Nucleus accumbens (tissue), 56 donors: ENCODE results near the gene ZBTB20.

ENCODE experiments used
- DNase-seq, 56 donors: peaks; one replicate each; lab custom pipeline; 2025; lab: John Stamatoyannopoulos, UW

ZBTB20 gene

DNA sequence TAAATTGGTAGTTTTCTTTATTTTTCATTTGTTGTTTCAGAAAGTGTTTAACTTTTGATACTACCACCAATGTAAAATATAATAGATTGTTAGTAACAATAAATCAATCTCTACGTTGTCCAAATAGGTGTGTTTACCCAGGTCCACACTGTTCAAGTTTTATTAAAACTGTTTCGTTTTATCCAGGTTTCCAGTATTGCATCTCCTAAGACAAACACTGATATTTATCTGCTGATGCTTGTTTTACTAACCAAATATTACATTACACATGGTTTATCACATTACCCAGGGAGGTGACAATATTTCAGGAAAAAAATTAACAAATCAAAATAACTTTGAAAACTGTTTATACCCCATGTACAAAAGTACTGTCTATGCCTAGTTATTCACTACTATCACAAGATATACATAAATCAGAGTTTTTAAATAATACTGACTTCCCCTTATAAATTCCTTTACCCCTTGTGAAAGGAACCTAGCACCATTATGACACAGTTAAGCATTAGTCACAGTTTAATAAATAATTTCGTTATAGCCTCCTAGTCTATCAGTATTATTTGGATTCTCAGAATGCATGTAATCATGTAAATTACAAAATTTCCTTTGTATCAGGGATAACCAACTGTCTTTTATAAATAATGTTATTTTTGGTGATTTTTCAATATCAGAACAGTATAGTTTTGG is 205.3 kb downstream of the ZBTB20 start:
- DNase-seq = no peak

GRCh38 chr3:114939920-114940319 is 207.2 kb downstream of the ZBTB20 start:
- no peak for DNase-seq

DNA sequence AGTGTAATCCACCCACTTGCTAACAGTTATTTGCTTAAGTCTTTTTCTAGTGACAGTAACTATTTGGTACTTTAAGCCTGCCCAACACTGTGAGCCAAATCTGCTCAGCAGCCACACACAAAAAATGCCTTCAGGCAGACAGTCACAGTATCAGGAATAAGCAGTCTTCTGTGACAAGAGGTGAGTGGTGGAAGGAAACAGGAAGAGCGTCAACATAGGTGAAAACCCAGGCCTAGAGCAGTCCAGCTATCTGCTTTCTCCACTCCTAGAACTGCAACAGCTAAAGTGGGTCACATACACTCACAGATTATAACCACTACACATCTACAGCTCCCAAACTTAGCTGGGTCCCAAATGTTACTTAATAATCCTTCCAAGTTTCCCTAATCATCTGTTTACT is 213.7 kb downstream of the ZBTB20 start:
- no peak for DNase-seq

DNA sequence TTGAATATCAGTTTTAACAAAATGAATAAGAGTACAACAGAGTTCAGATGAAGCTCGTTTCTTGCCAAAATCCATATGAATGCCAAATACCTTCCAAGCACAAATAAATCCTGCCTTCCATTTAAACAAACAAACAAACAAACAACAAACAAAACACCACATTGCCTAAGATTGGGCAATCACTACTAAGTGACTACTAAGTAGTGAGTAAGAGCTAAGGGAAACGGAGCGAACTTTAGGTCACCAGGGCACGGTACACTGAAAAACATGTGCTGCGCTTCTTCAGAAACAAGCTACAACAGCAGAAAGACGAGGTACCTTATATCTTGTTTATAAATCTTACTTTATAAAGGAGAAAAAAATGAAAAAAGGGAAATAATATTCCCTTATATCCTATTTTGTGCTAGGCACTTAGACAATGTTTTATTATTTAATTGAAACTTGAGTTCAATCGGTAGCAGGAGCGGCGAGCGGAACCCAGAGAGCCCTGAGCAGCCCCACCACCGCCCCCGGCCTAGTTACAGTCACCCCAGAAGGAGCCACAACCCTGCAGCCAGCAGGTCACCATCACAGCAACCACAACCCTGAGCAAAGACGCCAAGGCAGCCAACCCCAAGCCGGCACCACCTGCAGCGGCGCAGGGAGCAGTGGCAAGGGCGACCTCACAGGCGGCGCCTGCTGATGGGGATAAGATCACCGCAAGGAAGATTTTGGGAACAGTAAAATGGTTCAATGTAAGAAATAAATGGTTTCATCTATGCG is 216.9 kb downstream of the ZBTB20 start:
- DNase-seq = no peak

- no peak for DNase-seq
These were observed 218.0 kb downstream of the ZBTB20 start for GRCh38 chr3:114928989-114929640.

DNA sequence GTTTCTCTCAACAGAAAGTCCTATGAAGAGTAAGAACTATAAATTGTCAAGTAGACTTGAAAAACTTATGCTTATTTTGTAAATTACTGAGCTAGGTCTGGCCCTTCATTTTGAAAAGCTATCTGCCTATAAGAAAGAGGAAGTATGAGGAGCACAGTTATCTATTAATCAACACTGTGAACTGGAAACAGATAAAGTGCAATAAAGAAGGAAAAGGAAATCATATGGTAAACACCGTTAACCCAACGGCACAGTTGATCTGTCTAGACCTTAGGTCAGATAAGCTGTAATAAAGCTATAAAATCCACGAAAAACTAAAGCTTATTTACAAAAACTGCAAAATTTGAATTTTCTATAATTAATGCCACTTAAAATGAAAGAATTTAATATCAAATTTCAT is 242.5 kb downstream of the ZBTB20 start:
- DNase-seq = no peak

- peak in 1 of 56 donors; percentile 4 for DNase-seq
These were observed 243.9 kb downstream of the ZBTB20 start for GRCh38 chr3:114903213-114903612.

DNA sequence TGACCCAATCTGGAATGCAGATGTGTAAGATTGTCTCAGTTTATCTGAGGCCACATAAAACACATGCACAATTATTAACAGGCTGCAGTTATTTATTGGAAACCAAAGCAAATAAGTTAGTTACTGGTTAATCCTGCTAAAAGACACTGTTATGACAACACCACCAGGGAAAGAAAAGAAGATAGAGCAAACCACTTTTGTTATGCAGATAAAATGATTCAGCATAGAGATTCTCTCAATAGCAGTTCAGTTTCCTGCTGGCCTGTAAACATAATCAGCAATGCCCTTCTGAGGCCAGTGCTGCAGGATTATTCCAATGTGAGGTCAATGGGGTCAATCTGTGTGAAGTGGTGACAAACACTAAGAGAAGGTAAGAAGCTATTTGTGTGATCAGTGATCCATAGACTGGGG is 244.4 kb downstream of the ZBTB20 start:
- no peak for DNase-seq

DNA sequence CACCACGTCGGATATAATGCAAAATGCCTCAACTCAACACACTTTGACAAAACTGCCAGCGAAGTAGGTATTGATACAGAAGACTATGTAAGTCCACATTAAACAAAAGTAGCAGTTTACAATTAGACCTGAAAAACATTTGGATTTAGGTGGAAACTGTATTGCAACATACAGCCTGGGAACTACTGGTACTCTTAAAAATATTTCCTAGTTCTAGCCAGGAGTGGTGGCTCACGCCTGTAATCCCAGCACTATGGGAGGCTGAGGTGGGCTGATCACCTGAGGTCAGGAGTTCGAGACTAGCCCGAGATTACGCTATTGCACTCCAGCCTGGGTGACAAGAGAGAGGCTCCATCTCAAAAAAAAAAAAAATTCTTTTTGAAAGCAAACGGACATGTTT is 246.2 kb downstream of the ZBTB20 start:
- no peak for DNase-seq

- peak in 8 of 56 donors; percentile 1 to 25 (median 10) for DNase-seq
These were observed 247.7 kb downstream of the ZBTB20 start for GRCh38 chr3:114899186-114899931.

- DNase-seq = no peak
These were observed 250.1 kb downstream of the ZBTB20 start for GRCh38 chr3:114896978-114897377.

DNA sequence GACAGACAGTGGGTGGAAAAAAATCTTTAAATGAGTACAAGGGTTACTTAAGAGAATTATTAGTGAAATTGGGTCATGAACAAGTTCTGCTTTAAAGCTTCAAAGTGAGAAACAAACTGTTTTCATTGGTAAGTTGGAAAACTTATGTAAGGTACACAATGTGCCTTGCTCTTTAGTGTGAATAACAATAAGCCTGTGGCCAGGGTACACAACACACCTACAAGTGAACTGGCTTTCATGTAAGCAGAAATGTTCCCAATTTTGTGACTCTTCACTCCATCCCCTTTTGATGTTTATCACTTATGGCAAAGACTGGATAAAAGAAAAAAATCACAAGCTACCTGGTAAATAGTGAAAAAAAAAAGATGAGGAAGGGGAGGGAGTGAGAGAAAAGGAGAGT is 253.7 kb downstream of the ZBTB20 start:
- DNase-seq = no peak

- no peak for DNase-seq
These were observed 254.2 kb downstream of the ZBTB20 start for GRCh38 chr3:114892880-114893279.

GRCh38 chr3:114892131-114892879 is 254.8 kb downstream of the ZBTB20 start:
- DNase-seq = no peak

- no peak for DNase-seq
These were observed 259.3 kb downstream of the ZBTB20 start for GRCh38 chr3:114887806-114888205.

GRCh38 chr3:114886905-114887304 is 260.2 kb downstream of the ZBTB20 start:
- DNase-seq = no peak

- DNase-seq = no peak
These were observed 262.7 kb downstream of the ZBTB20 start for GRCh38 chr3:114884213-114884923.

- peak in 4 of 56 donors; percentile 6 to 26 (median 9) for DNase-seq
These were observed 267.0 kb downstream of the ZBTB20 start for GRCh38 chr3:114880078-114880477.
